H1 (cell line): ENCODE data around the gene TUBA8.

Experiments used
- CHD2 ChIP-seq: IDR thresholded peaks from 2 replicates; pipeline ENCODE4 v1.6.1; 2012; ENCODE audit warnings: low read length, improper control_type of control experiment
- CREB1 ChIP-seq: IDR thresholded peaks from 2 replicates; pipeline ENCODE4 v1.6.1; 2012; ENCODE audit warnings: inconsistent platforms
- ZNF274 ChIP-seq: IDR thresholded peaks from 2 replicates; pipeline ENCODE4 v1.7.0; 2012; ENCODE audit warnings: low read length, borderline replicate concordance; ENCODE audit errors: extremely low read depth
- TF ChIP-seq, protein P1 (sequence below): IDR thresholded peaks from 2 replicates; pipeline ENCODE4 v1.6.1; 2012; ENCODE audit warnings: low read length, inconsistent platforms
- TF ChIP-seq, protein P2 (sequence below), 3 experiments: IDR thresholded peaks; 1 replicate in 2 of 3; 2 replicates in 1 of 3; pipeline versions ENCODE4 v1.5.1 to v1.6.1; 2011; ENCODE audit warnings: low read length in 3 of 3, mild to moderate bottlenecking in 3 of 3, inconsistent platforms in 2 of 3, low read depth in 1 of 3, moderate library complexity in 1 of 3; ENCODE audit not compliant: insufficient read depth in 1 of 3; ENCODE audit errors: control extremely low read depth in 1 of 3

DNA sequence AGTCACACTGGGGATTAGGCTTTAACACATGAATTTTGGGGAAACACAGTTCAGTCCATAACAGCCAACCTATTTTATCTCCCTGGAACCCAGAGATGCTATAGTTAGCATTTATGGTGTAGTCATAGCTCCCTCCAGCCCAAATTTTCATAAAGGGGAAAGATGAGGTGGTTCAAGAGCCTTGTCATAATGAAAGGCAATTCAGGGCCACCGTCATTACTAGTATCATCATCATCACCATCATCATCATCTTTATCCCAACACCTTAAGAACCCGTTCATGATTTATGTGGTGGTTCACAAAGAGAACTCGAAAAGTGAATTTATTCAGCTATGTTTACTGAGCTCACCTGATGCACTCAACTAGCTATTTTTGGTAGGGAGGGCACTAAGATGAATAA lies 2.4 kb upstream of the TUBA8 start:
- TF ChIP-seq, protein P1, sequence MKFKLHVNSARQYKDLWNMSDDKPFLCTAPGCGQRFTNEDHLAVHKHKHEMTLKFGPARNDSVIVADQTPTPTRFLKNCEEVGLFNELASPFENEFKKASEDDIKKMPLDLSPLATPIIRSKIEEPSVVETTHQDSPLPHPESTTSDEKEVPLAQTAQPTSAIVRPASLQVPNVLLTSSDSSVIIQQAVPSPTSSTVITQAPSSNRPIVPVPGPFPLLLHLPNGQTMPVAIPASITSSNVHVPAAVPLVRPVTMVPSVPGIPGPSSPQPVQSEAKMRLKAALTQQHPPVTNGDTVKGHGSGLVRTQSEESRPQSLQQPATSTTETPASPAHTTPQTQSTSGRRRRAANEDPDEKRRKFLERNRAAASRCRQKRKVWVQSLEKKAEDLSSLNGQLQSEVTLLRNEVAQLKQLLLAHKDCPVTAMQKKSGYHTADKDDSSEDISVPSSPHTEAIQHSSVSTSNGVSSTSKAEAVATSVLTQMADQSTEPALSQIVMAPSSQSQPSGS: no peak
- TF ChIP-seq, protein P2, sequence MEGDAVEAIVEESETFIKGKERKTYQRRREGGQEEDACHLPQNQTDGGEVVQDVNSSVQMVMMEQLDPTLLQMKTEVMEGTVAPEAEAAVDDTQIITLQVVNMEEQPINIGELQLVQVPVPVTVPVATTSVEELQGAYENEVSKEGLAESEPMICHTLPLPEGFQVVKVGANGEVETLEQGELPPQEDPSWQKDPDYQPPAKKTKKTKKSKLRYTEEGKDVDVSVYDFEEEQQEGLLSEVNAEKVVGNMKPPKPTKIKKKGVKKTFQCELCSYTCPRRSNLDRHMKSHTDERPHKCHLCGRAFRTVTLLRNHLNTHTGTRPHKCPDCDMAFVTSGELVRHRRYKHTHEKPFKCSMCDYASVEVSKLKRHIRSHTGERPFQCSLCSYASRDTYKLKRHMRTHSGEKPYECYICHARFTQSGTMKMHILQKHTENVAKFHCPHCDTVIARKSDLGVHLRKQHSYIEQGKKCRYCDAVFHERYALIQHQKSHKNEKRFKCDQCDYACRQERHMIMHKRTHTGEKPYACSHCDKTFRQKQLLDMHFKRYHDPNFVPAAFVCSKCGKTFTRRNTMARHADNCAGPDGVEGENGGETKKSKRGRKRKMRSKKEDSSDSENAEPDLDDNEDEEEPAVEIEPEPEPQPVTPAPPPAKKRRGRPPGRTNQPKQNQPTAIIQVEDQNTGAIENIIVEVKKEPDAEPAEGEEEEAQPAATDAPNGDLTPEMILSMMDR (IDR thresholded peaks at IDR 0.05; ENCODE audit: control extremely low read depth in 1 of 3, insufficient read depth in 1 of 3, low read depth in 1 of 3, low read length in 3 of 3): no peak
- TF ChIP-seq CREB1 (no peak), CHD2 (no peak), ZNF274 (no peak)
